HepG2 (cell line): ENCODE data around the gene PPM1H.

Experiments used
- KLF11 ChIP-seq: IDR thresholded peaks from 2 replicates; pipeline ENCODE4 v1.6.1; 2016; ENCODE audit warnings: missing compliant biosample characterization
- POLR2A ChIP-seq, 2 experiments: IDR thresholded peaks; 2 replicates each; pipeline ENCODE4 v1.6.1; 2011; ENCODE audit warnings: low read depth in 2 of 2, low read length in 2 of 2, mild to moderate bottlenecking in 1 of 2, moderate library complexity in 1 of 2; ENCODE audit not compliant: insufficient read depth in 1 of 2
- RAD21 ChIP-seq: fragments of 450-650 bp; formaldehyde crosslinking; IDR thresholded peaks from 2 replicates; pipeline ENCODE4 v1.5.0; 2020; ENCODE audit warnings: mild to moderate bottlenecking
- SRF ChIP-seq: IDR thresholded peaks from 2 replicates; pipeline ENCODE4 v1.6.1; 2011; ENCODE audit warnings: mild to moderate bottlenecking, low read depth, low read length, moderate library complexity
- TAF1 ChIP-seq: sonication (generic); formaldehyde crosslinking; IDR thresholded peaks from 2 replicates; pipeline ENCODE4 v1.4.0; 2020; ENCODE audit warnings: missing genetic modification reagents
- ZNF704 ChIP-seq: sonication (generic); formaldehyde crosslinking; IDR thresholded peaks from 2 replicates; pipeline ENCODE4 v1.8.1; 2023; ENCODE audit warnings: mild to moderate bottlenecking, inconsistent platforms, moderate library complexity, missing genetic modification reagents, borderline replicate concordance

GRCh38 chr12:62895351-62895877 lies 39.5 kb downstream of the PPM1H start:
- TF ChIP-seq KLF11 (CRISPR knock-in tag) (no peak), TAF1 (CRISPR knock-in tag) (no peak), SRF (no peak), RAD21 (no peak), ZNF704 (no peak), POLR2A (IDR thresholded peaks at IDR 0.05; ENCODE audit: insufficient read depth in 1 of 2, low read depth in 2 of 2, low read length in 2 of 2) (no peak)
